NCI-H1436 (cell line): Measurements from ENCODE around the gene PERCC1.

Experiments used
- DNase-seq: peaks from one replicate; lab custom pipeline; 2025; lab: John Stamatoyannopoulos, UW

PERCC1 gene

DNA sequence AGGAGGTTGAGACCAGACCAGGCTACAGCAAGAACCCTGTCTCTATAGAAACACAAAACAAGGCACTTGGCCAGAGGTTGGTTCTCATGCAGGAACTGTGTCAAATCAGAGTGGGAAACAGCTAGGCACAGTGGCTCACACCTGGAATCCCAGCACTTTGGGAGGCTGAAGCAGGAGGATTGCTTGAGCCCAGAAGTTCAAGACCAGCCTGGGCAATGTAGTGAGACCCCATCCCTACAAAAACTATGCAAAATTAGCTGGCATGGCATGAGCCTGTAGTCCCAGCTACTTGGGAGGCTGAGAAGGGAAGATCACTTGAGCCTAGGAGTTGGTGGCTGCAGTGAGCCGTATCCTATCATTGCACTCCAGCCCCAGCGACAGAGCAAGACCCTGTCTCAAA lies 18.0 kb upstream of the PERCC1 start:
- no peak for DNase-seq

DNA sequence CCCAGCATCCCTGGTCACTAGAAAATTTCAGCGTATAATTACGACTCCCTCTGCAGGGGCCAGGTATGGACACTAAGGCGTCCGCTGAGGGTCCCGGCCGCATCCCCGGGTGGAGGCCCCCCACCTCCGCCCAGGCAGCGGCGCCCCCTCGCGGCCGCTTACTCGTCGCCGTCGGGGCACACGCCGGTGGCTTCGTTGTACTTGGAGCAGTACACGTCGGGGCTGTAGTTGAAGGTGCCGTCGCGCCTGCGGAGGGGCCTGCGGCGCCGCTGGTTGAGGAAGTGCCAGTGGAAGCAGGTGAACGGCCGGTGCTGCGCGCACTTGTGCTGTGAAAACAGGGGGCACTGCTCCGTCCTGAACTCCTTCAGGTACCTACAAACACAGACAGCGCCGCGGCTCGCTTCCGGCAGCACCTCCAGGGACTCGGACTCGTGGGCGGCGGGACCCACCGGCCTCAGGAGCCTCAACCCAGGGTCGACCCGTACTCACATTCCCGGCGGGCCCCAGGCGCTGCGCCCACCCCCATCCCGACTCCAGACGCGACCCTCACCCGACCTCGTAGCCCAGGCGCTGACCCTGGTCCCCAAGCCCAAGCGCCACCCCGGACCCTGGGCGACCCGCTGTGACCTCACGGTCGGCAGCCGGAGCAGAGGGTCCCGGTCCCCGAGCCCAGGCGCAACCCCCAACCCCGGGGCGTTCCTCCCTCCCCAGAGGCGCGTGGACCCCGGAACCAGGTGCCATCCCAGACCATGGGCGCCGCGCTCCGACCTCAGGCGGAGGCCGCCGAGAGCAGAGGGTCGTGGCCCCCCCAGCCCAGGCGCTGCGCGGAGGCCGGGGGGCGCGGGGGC lies 17.0 kb upstream of the PERCC1 start:
- DNase-seq: peak; percentile 36

DNA sequence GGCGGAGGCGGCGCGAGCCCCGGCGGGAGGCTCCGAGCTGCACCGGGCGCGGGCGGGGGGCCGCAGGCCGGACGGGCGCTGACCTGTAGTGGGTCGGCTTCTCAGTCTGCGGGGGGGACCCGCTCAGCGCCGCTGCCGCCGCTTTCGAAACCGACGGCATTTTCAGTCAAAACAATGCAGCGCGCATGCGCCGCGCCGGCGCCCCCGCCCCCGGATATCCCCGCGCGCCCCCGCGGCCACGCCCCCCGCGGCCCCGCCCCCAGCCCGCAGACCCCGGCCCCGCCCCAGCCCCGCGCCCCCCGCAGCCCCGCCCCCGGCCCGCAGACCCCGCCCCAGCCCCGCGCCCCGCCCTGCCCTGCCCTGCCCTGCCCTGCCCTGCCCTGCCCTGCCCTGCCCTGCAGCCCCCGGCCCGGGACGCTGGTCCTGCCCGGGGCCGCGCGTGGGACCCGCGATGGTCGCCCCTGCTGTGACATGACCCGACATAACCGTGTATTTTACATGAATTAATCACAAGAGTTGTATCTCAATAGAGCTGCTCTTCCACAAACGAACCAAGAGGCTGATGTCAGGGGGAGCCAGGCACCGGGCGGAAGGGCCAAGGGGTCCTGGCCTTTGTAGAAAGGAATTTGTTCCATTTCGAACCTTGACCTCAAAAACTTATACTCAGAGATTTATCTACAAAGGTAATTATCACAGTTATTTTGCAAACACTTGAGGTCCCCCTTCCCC lies 16.2 kb upstream of the PERCC1 start, which contains the start of gene UNKL:
Gene UNKL (minus strand): TSS at position 173 of the 729 bp plus-strand sequence. CDS start 13 bp downstream, at position 160.
- DNase-seq: peak; percentile 71

DNA sequence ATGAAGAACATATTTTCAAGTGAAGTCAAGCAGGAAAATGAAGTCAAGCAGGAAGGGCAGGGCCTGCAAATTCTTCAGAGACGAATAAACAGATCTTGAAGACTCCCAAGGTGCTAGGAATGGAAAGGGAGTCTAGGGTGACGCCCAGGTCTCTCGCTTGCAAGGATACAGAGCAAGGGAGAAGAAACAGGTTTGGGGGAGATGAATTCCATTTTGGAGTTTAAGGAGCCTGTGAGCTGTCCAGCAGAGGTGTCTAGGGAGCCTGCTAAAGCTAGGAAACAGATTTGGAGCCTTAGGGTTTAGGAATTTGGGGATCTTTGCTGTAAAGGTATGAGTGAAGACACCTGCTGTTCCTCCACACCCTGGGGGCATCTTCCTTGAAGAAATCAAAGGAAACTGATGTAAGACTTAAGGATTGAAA lies 14.3 kb upstream of the PERCC1 start:
- DNase-seq: no peak

DNA sequence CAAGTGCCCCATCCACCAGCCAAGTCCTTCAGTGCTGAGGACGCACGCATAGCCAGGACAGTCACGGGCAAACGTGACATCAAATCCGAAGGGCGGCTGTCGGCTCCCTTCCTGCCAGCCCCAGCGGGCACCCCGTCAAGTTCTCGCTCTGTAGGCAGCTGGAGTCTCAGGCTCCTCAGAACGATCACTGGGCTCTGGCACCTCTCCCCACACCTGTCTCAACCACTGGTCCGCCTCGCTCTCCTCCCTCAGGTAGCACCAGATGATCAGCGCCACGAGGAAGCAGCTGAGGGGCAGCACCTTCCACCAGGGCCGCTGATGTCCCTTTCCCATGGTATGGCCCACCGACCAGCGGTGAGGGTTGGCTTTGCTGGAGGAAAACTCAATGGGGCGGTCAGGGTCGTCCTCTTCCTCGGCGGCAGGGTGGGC lies 10.8 kb upstream of the PERCC1 start:
- DNase-seq: no peak

DNA sequence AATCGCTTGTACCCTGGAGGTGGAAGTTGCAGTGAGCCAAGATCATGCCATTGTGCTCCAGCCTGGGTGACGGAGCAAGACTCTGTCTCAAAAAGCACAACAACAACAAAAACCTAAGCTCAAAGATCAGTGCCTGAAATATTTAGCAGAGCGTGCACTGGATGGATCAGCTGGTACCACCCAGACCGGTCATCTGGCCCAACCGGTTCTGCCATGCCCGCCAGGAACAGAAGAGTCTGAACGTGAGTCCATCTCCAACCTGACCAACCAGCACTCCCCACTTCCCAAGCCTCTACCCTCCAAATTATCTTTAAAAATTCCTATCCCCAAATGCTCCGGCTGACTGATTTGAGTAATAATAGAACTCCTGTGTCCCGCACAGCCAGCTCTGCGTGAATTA lies 8.8 kb upstream of the PERCC1 start:
- DNase-seq: no peak

GRCh38 chr16:1424028-1424427 lies 6.8 kb upstream of the PERCC1 start:
- DNase-seq: no peak

- no peak for DNase-seq
Measured at GRCh38 chr16:1425616-1426370, 5.1 kb upstream of the PERCC1 start.

- peak; percentile 71 for DNase-seq
Measured at GRCh38 chr16:1426734-1427471, 4.0 kb upstream of the PERCC1 start.

- no peak for DNase-seq
Measured at GRCh38 chr16:1427473-1428461, 3.1 kb upstream of the PERCC1 start.

DNA sequence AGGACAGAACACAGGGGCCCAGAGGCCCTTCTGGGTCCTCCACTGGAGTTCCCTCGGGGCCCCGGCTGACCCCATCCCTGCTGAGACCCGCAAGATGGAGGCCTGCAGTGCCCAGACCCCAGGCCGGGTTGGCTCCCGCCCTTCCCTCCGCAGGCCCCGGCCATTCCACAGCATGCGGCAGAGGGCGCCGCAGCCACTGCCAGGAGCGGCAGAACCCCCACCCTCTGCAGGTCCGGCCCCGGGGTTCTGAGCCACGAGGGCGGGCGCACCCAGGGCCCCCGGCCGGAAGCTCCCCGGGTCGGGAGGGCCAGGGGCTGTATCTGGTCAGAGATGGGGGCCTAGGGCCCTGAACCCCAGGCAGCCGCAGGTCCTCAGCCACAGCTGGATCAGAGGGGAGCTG lies 2.4 kb upstream of the PERCC1 start:
- no peak for DNase-seq

- DNase-seq: no peak
Measured at GRCh38 chr16:1429012-1429411, 1.9 kb upstream of the PERCC1 start.

DNA sequence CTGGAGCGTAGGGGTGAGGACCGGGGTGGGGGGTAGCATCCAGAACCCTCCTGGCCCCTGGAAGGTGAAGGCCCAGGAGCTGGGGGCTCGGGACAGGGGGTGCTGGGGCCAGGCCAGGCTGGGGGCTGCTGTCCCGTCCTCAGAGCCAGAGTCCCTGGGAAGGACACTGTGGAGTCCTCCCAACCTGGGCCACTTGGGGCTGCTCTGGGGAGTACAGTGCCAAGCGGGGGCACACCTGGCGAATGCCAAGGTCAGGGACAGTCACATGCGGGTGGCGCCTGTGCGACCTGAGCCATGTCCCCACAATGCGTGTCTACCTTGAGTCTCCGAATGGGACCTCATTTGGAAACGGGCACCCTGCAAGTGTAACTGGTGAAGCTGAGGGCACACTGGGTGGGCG lies 1.2 kb upstream of the PERCC1 start:
- no peak for DNase-seq

DNA sequence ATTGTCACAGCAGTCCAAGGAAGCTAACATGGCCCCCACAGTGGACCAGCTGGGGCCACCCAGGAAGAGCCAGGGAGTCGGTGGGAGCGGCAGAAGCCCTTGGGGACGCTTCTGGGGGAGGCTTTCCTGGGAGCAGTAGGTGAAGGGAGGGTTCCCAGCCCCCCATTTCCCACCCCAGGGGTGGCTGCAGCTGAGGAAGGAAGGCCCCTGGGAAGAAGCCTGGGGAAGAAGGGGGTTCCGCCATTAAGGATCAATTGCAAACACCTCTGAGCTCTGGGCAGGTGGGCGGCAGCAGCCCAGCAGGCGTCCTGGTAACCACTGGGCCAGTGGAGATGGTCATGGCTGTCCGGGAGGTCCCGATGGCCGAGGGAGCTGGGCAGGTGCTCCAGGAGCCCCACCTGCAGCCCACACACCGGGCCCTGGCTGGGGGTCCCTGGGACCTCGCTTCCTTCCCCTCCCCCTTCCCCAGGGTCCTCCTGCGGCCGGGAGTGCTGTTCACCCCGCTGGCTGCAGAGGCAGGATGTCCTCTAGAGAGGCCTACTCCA lies 592 bp upstream of the PERCC1 start:
- DNase-seq: no peak

DNA sequence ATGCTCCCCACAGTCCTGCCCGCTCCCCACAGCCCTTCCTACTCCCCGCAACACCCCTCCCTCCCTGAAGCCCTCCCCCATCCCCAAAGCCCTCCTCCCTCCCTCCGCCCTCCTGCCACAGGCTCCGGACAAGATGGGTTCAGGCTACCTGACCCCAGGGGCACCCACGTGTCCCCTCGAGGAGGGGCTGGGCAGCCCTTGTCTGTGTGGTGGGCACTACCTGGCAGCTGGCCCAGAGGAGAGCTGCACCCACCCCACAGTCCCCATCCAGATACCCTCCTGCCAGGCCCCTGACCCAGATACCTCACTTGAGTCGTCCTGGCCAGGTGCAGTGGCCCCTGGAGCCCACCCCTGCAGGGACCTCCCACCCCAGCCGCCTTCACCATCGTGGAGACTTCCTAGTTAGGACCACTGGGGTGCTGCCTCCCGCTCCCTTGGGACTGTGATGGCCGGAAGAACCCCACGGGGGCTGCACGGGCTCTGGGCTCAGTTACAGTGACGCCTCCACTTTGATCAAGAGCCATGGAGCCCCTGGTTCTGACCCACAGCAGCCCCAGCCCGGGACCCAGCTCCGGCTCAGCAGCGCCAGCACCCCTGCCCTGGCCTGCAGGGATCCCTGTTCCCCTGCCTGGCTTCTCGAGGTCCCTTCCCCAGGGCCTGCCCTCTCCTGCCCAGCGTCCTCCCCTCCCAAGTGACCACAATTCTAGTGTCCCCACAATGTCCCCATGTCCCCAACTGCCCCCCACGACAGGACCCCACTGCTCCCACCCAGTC lies 806 bp downstream of the PERCC1 start:
- DNase-seq: no peak

DNA sequence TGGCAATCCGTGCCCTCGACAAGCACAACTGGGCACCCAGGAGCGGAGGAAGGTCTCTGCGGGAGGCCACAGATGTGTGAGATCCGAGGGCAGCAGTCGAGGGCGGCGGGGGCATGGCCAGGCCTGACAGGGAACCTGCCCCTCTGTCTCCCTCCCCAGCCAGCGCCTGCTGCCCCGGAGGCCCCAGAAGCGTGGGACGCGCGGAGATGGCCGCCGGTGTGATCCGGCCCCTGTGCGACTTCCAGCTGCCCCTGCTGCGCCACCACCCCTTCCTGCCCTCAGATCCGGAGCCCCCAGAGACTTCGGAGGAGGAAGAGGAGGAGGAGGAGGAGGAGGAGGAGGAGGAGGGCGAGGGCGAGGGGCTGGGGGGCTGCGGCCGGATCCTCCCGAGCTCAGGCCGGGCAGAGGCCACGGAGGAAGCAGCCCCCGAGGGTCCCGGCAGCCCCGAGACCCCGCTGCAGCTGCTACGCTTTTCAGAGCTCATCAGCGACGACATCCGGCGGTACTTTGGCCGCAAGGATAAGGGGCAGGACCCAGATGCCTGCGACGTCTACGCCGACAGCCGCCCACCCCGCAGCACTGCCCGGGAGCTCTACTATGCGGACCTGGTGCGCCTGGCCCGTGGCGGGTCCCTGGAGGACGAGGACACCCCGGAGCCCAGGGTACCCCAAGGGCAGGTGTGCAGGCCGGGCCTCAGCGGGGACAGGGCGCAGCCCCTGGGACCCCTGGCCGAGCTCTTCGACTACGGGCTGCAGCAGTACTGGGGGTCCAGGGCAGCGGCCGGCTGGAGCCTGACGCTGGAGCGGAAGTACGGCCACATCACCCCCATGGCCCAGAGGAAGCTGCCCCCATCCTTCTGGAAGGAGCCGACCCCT lies 1.7 kb downstream of the PERCC1 start:
- no peak for DNase-seq

DNA sequence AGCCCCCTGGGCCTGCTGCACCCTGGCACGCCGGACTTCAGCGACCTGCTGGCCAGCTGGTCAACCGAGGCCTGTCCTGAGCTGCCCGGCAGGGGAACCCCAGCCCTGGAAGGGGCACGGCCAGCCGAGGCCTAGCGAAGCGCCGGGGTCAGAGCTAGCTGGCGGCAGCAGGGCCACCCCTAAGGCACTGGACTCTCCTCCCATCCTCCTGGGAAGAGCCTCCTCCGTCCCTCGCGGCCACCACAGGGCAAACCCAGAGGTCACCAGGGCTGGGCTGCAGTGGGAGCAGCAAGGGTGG lies 2.3 kb downstream of the PERCC1 start:
- no peak for DNase-seq

DNA sequence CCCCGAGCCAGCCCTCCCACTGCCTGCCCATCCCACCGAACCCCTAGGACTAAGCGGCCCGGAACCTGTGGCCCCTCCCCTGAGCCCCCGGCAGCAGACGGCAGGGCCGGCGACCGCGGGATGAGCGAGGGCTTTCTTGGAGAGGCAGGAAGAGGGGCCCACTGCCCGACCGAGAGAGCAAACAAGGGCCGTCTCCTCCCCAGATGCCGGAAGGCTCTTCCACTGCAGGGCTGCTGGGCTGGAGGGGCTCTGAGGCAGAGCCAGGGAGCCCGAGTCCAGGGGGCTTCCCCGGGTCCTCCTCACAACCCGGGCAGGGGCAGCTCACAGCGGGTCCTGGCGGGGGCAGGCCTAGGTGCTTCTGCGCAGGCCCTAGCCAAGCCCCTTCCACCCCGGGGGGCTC lies 2.9 kb downstream of the PERCC1 start:
- no peak for DNase-seq
